Measurements from ENCODE around the gene SERPINH1.

SERPINH1 gene

GRCh38 chr11:75532200-75533048 is 29.6 kb upstream of the SERPINH1 start:
- peak; percentile 74 for DNase-seq (ENCODE audit: low spot score)

- DNase-seq (ENCODE audit: low spot score), result no peak
Observed at GRCh38 chr11:75533896-75534258, 28.2 kb upstream of the SERPINH1 start.

- DNase-seq (ENCODE audit: low spot score), result peak; percentile 82
Observed at GRCh38 chr11:75534259-75535069, 27.6 kb upstream of the SERPINH1 start.

GRCh38 chr11:75535071-75535470 is 27.0 kb upstream of the SERPINH1 start:
- DNase-seq (ENCODE audit: low spot score), result no peak

- DNase-seq (ENCODE audit: low spot score), result no peak
Observed at GRCh38 chr11:75536786-75537641, 25.0 kb upstream of the SERPINH1 start.

- DNase-seq (ENCODE audit: low spot score), result no peak
Observed at GRCh38 chr11:75537740-75538139, 24.3 kb upstream of the SERPINH1 start.

- no peak for DNase-seq (ENCODE audit: low spot score)
Observed at GRCh38 chr11:75538150-75538942, 23.7 kb upstream of the SERPINH1 start.

GRCh38 chr11:75539459-75540334 is 22.4 kb upstream of the SERPINH1 start:
- no peak for DNase-seq (ENCODE audit: low spot score)

GRCh38 chr11:75541193-75542087 is 20.6 kb upstream of the SERPINH1 start:
- no peak for DNase-seq (ENCODE audit: low spot score)

GRCh38 chr11:75542088-75542438 is 20.0 kb upstream of the SERPINH1 start:
- no peak for DNase-seq (ENCODE audit: low spot score)

- DNase-seq (ENCODE audit: low spot score), result no peak
Observed at GRCh38 chr11:75543806-75544205, 18.2 kb upstream of the SERPINH1 start.

GRCh38 chr11:75547177-75547576 is 14.9 kb upstream of the SERPINH1 start:
- DNase-seq (ENCODE audit: low spot score), result no peak

GRCh38 chr11:75547617-75548058 is 14.4 kb upstream of the SERPINH1 start:
- peak; percentile 57 for DNase-seq (ENCODE audit: low spot score)

GRCh38 chr11:75548595-75549272 is 13.3 kb upstream of the SERPINH1 start:
- no peak for DNase-seq (ENCODE audit: low spot score)

- no peak for DNase-seq (ENCODE audit: low spot score)
Observed at GRCh38 chr11:75549370-75549958, 12.6 kb upstream of the SERPINH1 start.

GRCh38 chr11:75553182-75553581 is 8.9 kb upstream of the SERPINH1 start:
- DNase-seq (ENCODE audit: low spot score), result no peak

GRCh38 chr11:75553889-75554257 is 8.2 kb upstream of the SERPINH1 start:
- no peak for DNase-seq (ENCODE audit: low spot score)

- peak; percentile 56 for DNase-seq (ENCODE audit: low spot score)
Observed at GRCh38 chr11:75554258-75555022, 7.6 kb upstream of the SERPINH1 start.

Data from SW480 (cell line).